ENCODE measurements around the gene AFAP1. TPM values are rescaled to one million over a fixed set of nuclear protein-coding genes. Genes with fewer than 3 reads are reported as not detected.
A peak's percentile ranks its signal among the peaks of the same experiment; 100 is the strongest.

Gene AFAP1
- total and polyA plus RNA-seq, 2 of the 8 experiments (the other 6 are each of a cell fraction or from before 2014, with no cell fraction given), result 3.6 to 18.2 TPM

DNA sequence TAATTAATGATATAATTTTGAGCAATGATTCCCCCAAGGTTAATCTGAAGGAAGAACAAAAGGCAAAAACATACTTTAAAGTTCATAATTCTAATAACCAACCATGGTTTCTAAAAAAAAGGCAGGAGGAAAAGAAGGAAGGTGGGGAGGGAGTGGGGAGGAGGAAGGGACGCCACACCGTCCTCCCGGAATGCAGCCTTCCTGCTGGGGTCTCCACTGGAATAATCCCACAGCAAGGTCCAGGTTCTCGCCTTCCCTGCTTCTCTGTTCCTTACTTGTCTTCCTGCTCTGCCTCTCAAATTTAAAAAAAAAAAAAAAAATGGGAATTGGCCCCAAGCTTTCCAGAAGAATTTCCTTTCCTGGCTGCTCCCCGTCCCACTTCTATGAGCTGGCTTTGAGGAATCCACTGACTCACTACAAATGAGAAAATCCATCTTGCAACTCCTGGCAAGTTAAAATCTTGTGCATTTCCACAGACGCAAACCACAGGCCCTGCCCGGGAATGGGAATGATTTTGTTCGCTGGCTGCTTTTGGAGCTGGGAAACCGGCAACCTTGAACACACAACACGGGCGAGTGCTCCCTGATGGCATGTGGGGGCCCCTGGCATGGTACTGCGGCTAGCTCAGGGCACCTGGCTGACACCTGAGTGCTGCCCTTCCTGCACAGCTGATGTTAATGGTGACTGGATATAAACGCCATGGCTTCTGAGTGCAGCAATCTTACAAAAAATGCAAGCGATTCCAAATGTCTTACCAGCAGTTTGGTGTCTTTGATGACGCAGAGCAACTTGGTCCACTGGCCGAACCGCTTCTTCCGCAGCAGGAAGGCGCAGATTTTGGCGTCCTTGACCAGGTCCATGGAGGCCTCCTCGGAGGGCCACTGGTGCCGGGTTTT, 97.0 kb downstream of the AFAP1 start:
- H3K4me2 ChIP-seq (ENCODE audit: insufficient read depth in 1 of 2, low read depth in 2 of 2, low read length in 2 of 2), result no peak overlapping the region
- H3K9me3 ChIP-seq (ENCODE audit: insufficient read depth in 2 of 2, low read depth in 1 of 2, low read length in 1 of 2), result no peaks in the 10 kb centered on the region
- H4K91ac ChIP-seq (replicated peaks; ENCODE audit: insufficient read length, low read length), result no peak overlapping the region
- DNase-seq (ENCODE audit: low read depth in 1 of 2, low spot score in 2 of 2) (no peak), FAIRE-seq (no peak)
- no peak overlapping the region for H3K9ac ChIP-seq (replicated peaks in 1 of 4; ENCODE audit: extremely low read depth in 1 of 4, low read depth in 3 of 4, low read length in 3 of 4)
- no peak overlapping the region; the same call in 1 of the 2 replicates for H2BK20ac ChIP-seq (ENCODE audit: low read length)
- no peak overlapping the region for H2BK5ac ChIP-seq (ENCODE audit: low read depth, low read length)
- H3K14ac ChIP-seq (ENCODE audit: insufficient read length), result no peak overlapping the region
- 0 out of 2 replicates have a peak overlapping the region, but pooled peaks have one; percentile 43 for H3K18ac ChIP-seq (ENCODE audit: extremely low read depth, low read length)
- POLR2A ChIA-PET (ENCODE audit: partially characterized antibody), result interaction anchor here (0.7 to 1.1 kb wide), 2 partner anchors 23 to 35 kb away, joined by 3 read pairs; no protein-coding TSS in a partner anchor
- no peaks in the 10 kb centered on the region for H3K36me3 ChIP-seq (ENCODE audit: control insufficient read depth in 2 of 4, insufficient read depth in 4 of 4, low read length in 3 of 4)
- H3K4ac ChIP-seq (replicated peaks; ENCODE audit: insufficient read length, low read depth, low read length), result no peak overlapping the region
- 91% methylated on average over 18 of the region's 22 CpGs; no CpG with 5 or more reads in 1 of the 2 experiments for WGBS, 2 experiments (ENCODE audit: extremely low coverage in 1 of 2, insufficient coverage in 1 of 2, insufficient read length in 1 of 2, insufficient replicate concordance in 2 of 2, low coverage in 1 of 2, low lambda C conversion rate in 2 of 2, missing lambda C conversion rate in 1 of 2)
- H2BK15ac ChIP-seq (ENCODE audit: low read length), result no peak overlapping the region
- no peaks in the 10 kb centered on the region for H3K79me2 ChIP-seq (ENCODE audit: control insufficient read depth in 1 of 2, insufficient read depth in 2 of 2, low read length in 2 of 2)
- no peak overlapping the region for H3K27ac ChIP-seq (ENCODE audit: low read depth, low read length)
- TF ChIP-seq EP300 (IDR thresholded peaks at IDR 0.05; ENCODE audit: borderline replicate concordance in 1 of 2, low read depth in 2 of 2, low read length in 2 of 2) (no peak), TEAD4 (IDR thresholded peaks at IDR 0.05; ENCODE audit: low read depth, low read length) (peak; percentile 56)
- TF ChIP-seq, protein P1, sequence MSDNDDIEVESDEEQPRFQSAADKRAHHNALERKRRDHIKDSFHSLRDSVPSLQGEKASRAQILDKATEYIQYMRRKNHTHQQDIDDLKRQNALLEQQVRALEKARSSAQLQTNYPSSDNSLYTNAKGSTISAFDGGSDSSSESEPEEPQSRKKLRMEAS (IDR thresholded peaks at IDR 0.05), result no peak
- no peak overlapping the region for H4K8ac ChIP-seq (ENCODE audit: extremely low read depth, insufficient read depth, low read length)
- no peak overlapping the region for H2AK5ac ChIP-seq (ENCODE audit: low read depth, low read length)
- no peak overlapping the region for H3K23ac ChIP-seq (ENCODE audit: insufficient read length)
- H3K4me3 ChIP-seq (ENCODE audit: extremely low read depth in 1 of 4, insufficient read depth in 2 of 4, low read depth in 3 of 4, low read length in 4 of 4), result no peak overlapping the region
- no peaks in the 10 kb centered on the region for H3K23me2 ChIP-seq (ENCODE audit: low read depth, low read length)
- H4K5ac ChIP-seq (ENCODE audit: insufficient read length, low read depth, low read length), result no peak overlapping the region
- H3K56ac ChIP-seq (replicated peaks; ENCODE audit: insufficient read length, low read depth, low read length), result no peak overlapping the region
- no peaks in the 10 kb centered on the region; the same call in 1 of the 2 replicates for H3K79me1 ChIP-seq (ENCODE audit: low read depth, low read length)
- CTCF ChIA-PET (ENCODE audit: partially characterized antibody), result interaction anchor here (0.6 to 6.6 kb wide), 17 partner anchors 15 to 183 kb away, joined by 3 to 105 read pairs (median 4); partner anchors contain the start of gene AFAP1
- peaks cover 0 to 3% of the 10 kb centered on the region in 2 experiments for H4K20me1 ChIP-seq (replicated peaks in 1 of 2; ENCODE audit: control insufficient read depth in 1 of 2, insufficient read depth in 2 of 2, low read length in 2 of 2)
- no peak overlapping the region for H2BK120ac ChIP-seq (replicated peaks; ENCODE audit: low read depth, low read length)
- H3K27me3 ChIP-seq (replicated peaks in 1 of 4; ENCODE audit: control insufficient read depth in 3 of 4, extremely low read depth in 1 of 4, insufficient read depth in 3 of 4, low read length in 3 of 4), result no peaks in the 10 kb centered on the region
- H2BK12ac ChIP-seq (ENCODE audit: low read depth, low read length), result no peak overlapping the region
- no peak overlapping the region for H2AFZ ChIP-seq (ENCODE audit: low read length)
- peaks cover 0 to 3% (median 3%) of the 10 kb centered on the region in 4 experiments; a peak in 4 of 7 replicates for H3K4me1 ChIP-seq (replicated peaks in 1 of 4; ENCODE audit: control insufficient read depth in 3 of 4, insufficient read depth in 4 of 4, low read length in 3 of 4)

Data from H1 (cell line).